Astrocyte (in vitro differentiated cells and primary cell): ENCODE results near the gene POT1. TPM values are rescaled to one million over a fixed set of nuclear protein-coding genes. Genes with fewer than 3 reads are reported as not detected.

Experiments
- DNase-seq: peaks from one replicate; pipeline ENCODE4 v3.0.0-alpha.2; 2010; ENCODE audit warnings: low read depth
- FAIRE-seq: peaks from 2 replicates; lab custom pipeline; 2011; peaks lifted over from hg19 to GRCh38; lab: Jason Lieb, UNC
- H2AFZ ChIP-seq: 2 replicates; pipeline ENCODE4 v1.6.0; 2012; ENCODE audit warnings: low read depth, low read length, inconsistent platforms
- H3K27ac ChIP-seq: 2 replicates; pipeline ENCODE4 v1.5.1; 2011; ENCODE audit warnings: low read depth, low read length, inconsistent platforms
- H3K27me3 ChIP-seq: 2 replicates; pipeline ENCODE4 v1.6.0; 2011; ENCODE audit warnings: low read length, inconsistent platforms; ENCODE audit not compliant: insufficient read depth
- H3K36me3 ChIP-seq: 2 replicates; pipeline ENCODE4 v1.5.1; 2011; ENCODE audit warnings: low read length, inconsistent platforms; ENCODE audit not compliant: insufficient read depth
- H3K4me1 ChIP-seq: 2 replicates; pipeline ENCODE4 v1.5.1; 2011; ENCODE audit warnings: low read length, inconsistent platforms; ENCODE audit not compliant: insufficient read depth
- H3K4me2 ChIP-seq: 2 replicates; pipeline ENCODE4 v1.6.0; 2012; ENCODE audit warnings: low read length, inconsistent platforms
- H3K4me3 ChIP-seq: 2 replicates; pipeline ENCODE4 v1.5.1; 2011; ENCODE audit warnings: low read depth, mild to moderate bottlenecking, low read length, inconsistent platforms; ENCODE audit not compliant: insufficient read depth
- H3K79me2 ChIP-seq: 2 replicates; pipeline ENCODE4 v1.6.0; 2012; ENCODE audit warnings: mild to moderate bottlenecking, low read length, inconsistent platforms; ENCODE audit not compliant: insufficient read depth
- H3K9ac ChIP-seq: 2 replicates; pipeline ENCODE4 v1.6.0; 2012; ENCODE audit warnings: mild to moderate bottlenecking, low read length, inconsistent platforms
- H3K9me3 ChIP-seq: 2 replicates; pipeline ENCODE4 v1.5.1; 2012; ENCODE audit warnings: low read depth, mild to moderate bottlenecking, low read length, inconsistent platforms; ENCODE audit not compliant: insufficient read depth
- H4K20me1 ChIP-seq: 2 replicates; pipeline ENCODE4 v1.6.0; 2012; ENCODE audit warnings: low read length, inconsistent platforms; ENCODE audit not compliant: insufficient read depth
- H3K27ac Mint-ChIP-seq: one replicate; pipeline ENCODE4 v1.8.0; 2021; ENCODE audit warnings: mild to moderate bottlenecking, mixed read lengths; ENCODE audit not compliant: unreplicated experiment
- H3K27me3 Mint-ChIP-seq: one replicate; pipeline ENCODE4 v1.8.0; 2021; ENCODE audit warnings: low read depth, mixed read lengths; ENCODE audit not compliant: unreplicated experiment
- H3K36me3 Mint-ChIP-seq: one replicate; pipeline ENCODE4 v1.8.0; 2021; ENCODE audit warnings: low read depth, mixed read lengths; ENCODE audit not compliant: unreplicated experiment
- H3K4me1 Mint-ChIP-seq: one replicate; pipeline ENCODE4 v1.8.0; 2021; ENCODE audit warnings: low read depth, mixed read lengths; ENCODE audit not compliant: unreplicated experiment
- H3K4me3 Mint-ChIP-seq: one replicate; pipeline ENCODE4 v1.8.0; 2021; ENCODE audit warnings: mild to moderate bottlenecking, moderate library complexity, mixed read lengths; ENCODE audit not compliant: unreplicated experiment
- H3K9me3 Mint-ChIP-seq: one replicate; pipeline ENCODE4 v1.8.0; 2021; ENCODE audit warnings: mild to moderate bottlenecking, mixed read lengths; ENCODE audit not compliant: unreplicated experiment
- CTCF ChIP-seq: IDR thresholded peaks from 2 replicates; pipeline ENCODE4 v1.5.1; 2011; ENCODE audit warnings: low read depth, mild to moderate bottlenecking, inconsistent platforms, low read length, moderate library complexity; ENCODE audit not compliant: insufficient read depth
- EZH2 ChIP-seq: IDR thresholded peaks from 2 replicates; pipeline ENCODE4 v1.6.1; 2012; ENCODE audit warnings: mild to moderate bottlenecking, low read length, inconsistent platforms; ENCODE audit not compliant: insufficient read depth
- total RNA-seq: library from RNA; stranded (reverse); gene quantifications from 2 replicates; pipeline ENCODE4 v1.2.1, GENCODE V29; 2021

The POT1 gene
- total RNA-seq, 1 donor from 2014 or later = 14.6 TPM

- H3K27me3 Mint-ChIP-seq = no peaks in the 10 kb centered on the region
- no peak for TF ChIP-seq EZH2
- TF ChIP-seq CTCF = no peak
- H3K4me3 ChIP-seq = no peak overlapping the region
- no peaks in the 10 kb centered on the region for H4K20me1 ChIP-seq
- DNase-seq (no peak), FAIRE-seq (no peak)
- no peak overlapping the region for H3K27ac Mint-ChIP-seq
- no peaks in the 10 kb centered on the region for H3K4me1 ChIP-seq
- H3K4me3 Mint-ChIP-seq = no peak overlapping the region
- no peaks in the 10 kb centered on the region for H3K27me3 ChIP-seq
- H3K9me3 Mint-ChIP-seq = peaks cover 8% of the 10 kb centered on the region
- no peak overlapping the region for H3K4me2 ChIP-seq
- no peak overlapping the region for H3K27ac ChIP-seq
- no peak overlapping the region for H2AFZ ChIP-seq
- H3K9ac ChIP-seq = no peak overlapping the region
- no peaks in the 10 kb centered on the region for H3K36me3 ChIP-seq
- H3K9me3 ChIP-seq = no peaks in the 10 kb centered on the region
- H3K36me3 Mint-ChIP-seq = no peaks in the 10 kb centered on the region
- H3K79me2 ChIP-seq = no peaks in the 10 kb centered on the region
- H3K4me1 Mint-ChIP-seq = peaks cover 8% of the 10 kb centered on the region
These were observed 12.8 kb upstream of the POT1 start for GRCh38 chr7:124942399-124942798.

- no peak overlapping the region for H3K4me3 Mint-ChIP-seq
- Histone ChIP-seq H3K9me3 (no peaks in the 10 kb centered on the region), H3K27me3 (no peaks in the 10 kb centered on the region), H3K36me3 (no peaks in the 10 kb centered on the region), H3K9ac (no peak overlapping the region), H4K20me1 (no peaks in the 10 kb centered on the region), H2AFZ (no peak overlapping the region), H3K4me3 (no peak overlapping the region), H3K27ac (no peak overlapping the region), H3K4me2 (no peak overlapping the region), H3K4me1 (no peaks in the 10 kb centered on the region), H3K79me2 (no peaks in the 10 kb centered on the region)
- no peak overlapping the region for H3K27ac Mint-ChIP-seq
- TF ChIP-seq CTCF = no peak
- TF ChIP-seq EZH2 = no peak
- FAIRE-seq (no peak), DNase-seq (no peak)
- no peaks in the 10 kb centered on the region for H3K9me3 Mint-ChIP-seq
- H3K4me1 Mint-ChIP-seq = peaks cover 8% of the 10 kb centered on the region
- no peaks in the 10 kb centered on the region for H3K36me3 Mint-ChIP-seq
- no peaks in the 10 kb centered on the region for H3K27me3 Mint-ChIP-seq
These were observed 10.7 kb upstream of the POT1 start for GRCh38 chr7:124940306-124940705.

DNA sequence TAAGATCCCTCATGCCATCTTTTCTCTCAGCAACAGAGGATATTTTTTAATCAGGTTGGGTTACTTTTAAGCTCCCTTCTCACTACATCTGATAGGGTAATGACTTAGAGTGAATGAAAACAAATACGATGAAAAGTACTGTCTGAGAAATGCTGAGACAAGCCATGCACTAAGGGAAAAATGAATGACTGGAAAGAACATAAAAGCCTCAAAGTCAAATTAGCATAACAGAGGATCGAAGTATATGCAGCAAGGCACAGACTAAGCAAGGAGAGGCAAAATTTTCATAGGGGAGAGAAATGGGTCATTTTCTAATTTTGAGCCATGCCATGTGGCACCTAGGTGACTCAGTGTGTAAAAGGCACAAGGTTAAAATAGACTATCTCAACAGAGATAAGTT, 8.5 kb upstream of the POT1 start:
- no peaks in the 10 kb centered on the region for H3K9me3 Mint-ChIP-seq
- H3K27ac Mint-ChIP-seq = no peak overlapping the region
- H2AFZ ChIP-seq = no peak overlapping the region
- no peak for DNase-seq
- H3K36me3 ChIP-seq = no peaks in the 10 kb centered on the region
- no peaks in the 10 kb centered on the region for H3K79me2 ChIP-seq
- TF ChIP-seq CTCF (no peak), EZH2 (no peak)
- no peak for FAIRE-seq
- no peaks in the 10 kb centered on the region for H4K20me1 ChIP-seq
- no peak overlapping the region for H3K9ac ChIP-seq
- no peaks in the 10 kb centered on the region for H3K36me3 Mint-ChIP-seq
- no peaks in the 10 kb centered on the region for H3K4me1 ChIP-seq
- H3K4me3 ChIP-seq = no peak overlapping the region
- H3K27me3 Mint-ChIP-seq = no peaks in the 10 kb centered on the region
- H3K9me3 ChIP-seq = no peaks in the 10 kb centered on the region
- H3K27me3 ChIP-seq = no peaks in the 10 kb centered on the region
- H3K4me3 Mint-ChIP-seq = no peak overlapping the region
- no peak overlapping the region for H3K27ac ChIP-seq
- H3K4me1 Mint-ChIP-seq = peaks cover 6% of the 10 kb centered on the region
- H3K4me2 ChIP-seq = no peak overlapping the region
